GM12865 (cell line): ENCODE measurements around the gene BIRC2.

Experiments used
- DNase-seq: peaks from one replicate; pipeline ENCODE4 v3.0.0; 2010; ENCODE audit warnings: low read depth
- H3K4me3 ChIP-seq: 2 replicates; pipeline ENCODE4 v1.5.1; 2011; ENCODE audit warnings: mild to moderate bottlenecking, low read depth, low read length, control low read depth
- CTCF ChIP-seq: IDR thresholded peaks from 2 replicates; pipeline ENCODE4 v1.5.1; 2011; ENCODE audit warnings: low read length, control low read depth, low read depth, inconsistent platforms; ENCODE audit not compliant: insufficient read depth; ENCODE audit errors: missing control alignments

Gene BIRC2

GRCh38 chr11:102306817-102307726, 39.9 kb upstream of the BIRC2 start:
- no peak for DNase-seq
- H3K4me3 ChIP-seq: no peak overlapping the region
- TF ChIP-seq CTCF: no peak

- H3K4me3 ChIP-seq: no peak overlapping the region
- TF ChIP-seq CTCF: no peak
- DNase-seq: no peak
These were observed 39.3 kb upstream of the BIRC2 start for GRCh38 chr11:102307727-102308038.

- DNase-seq: no peak
- TF ChIP-seq CTCF: no peak
- H3K4me3 ChIP-seq: no peak overlapping the region
These were observed 37.1 kb upstream of the BIRC2 start for GRCh38 chr11:102309621-102310541.

GRCh38 chr11:102312667-102313066, 34.3 kb upstream of the BIRC2 start:
- TF ChIP-seq CTCF: no peak
- H3K4me3 ChIP-seq: no peak overlapping the region
- DNase-seq: no peak

GRCh38 chr11:102313238-102313940, 33.6 kb upstream of the BIRC2 start:
- H3K4me3 ChIP-seq: peak overlapping the region; percentile 42
- no peak for TF ChIP-seq CTCF
- peak; percentile 54 for DNase-seq

- no peak overlapping the region for H3K4me3 ChIP-seq
- DNase-seq: no peak
- no peak for TF ChIP-seq CTCF
These were observed 32.2 kb upstream of the BIRC2 start for GRCh38 chr11:102314784-102315183.
